H1 (cell line): ENCODE data around the gene PHKA2. TPM values are rescaled to one million over a fixed set of nuclear protein-coding genes. Genes with fewer than 3 reads are reported as not detected.

ENCODE experiments used
- CTCF ChIA-PET: fragments of 300-600 bp; sonication (Branson Sonifier 250); formaldehyde crosslinking; loops from one replicate; lab custom pipeline; 2021; ENCODE audit not compliant: partially characterized antibody; lab: Charles Lee
- POLR2A ChIA-PET: fragments of 300-600 bp; sonication (Branson Sonifier 250); formaldehyde crosslinking; loops from one replicate; lab custom pipeline; 2021; ENCODE audit warnings: inconsistent platforms; ENCODE audit not compliant: partially characterized antibody; lab: Charles Lee
- DNase-seq, 2 experiments: peaks; one replicate each; pipeline versions ENCODE4 v3.0.0 to v3.0.0-alpha.2; 2010 to 2022; ENCODE audit warnings: low spot score in 2 of 2, low read depth in 1 of 2, mixed read lengths in 1 of 2
- FAIRE-seq: peaks from 2 replicates; lab custom pipeline; 2011; peaks lifted over from hg19 to GRCh38; lab: Jason Lieb, UNC
- H2AFZ ChIP-seq: 2 replicates; pipeline ENCODE4 v1.8.1; 2012; ENCODE audit warnings: low read length, inconsistent platforms
- H2AK5ac ChIP-seq: 2 replicates; pipeline ENCODE4 v1.6.1; 2013; ENCODE audit warnings: low read depth, low read length
- H2BK120ac ChIP-seq: replicated peaks from 2 replicates; pipeline ENCODE3; 2013; ENCODE audit warnings: low read depth, low read length, inconsistent platforms
- H2BK12ac ChIP-seq: 2 replicates; pipeline ENCODE4 v1.6.1; 2013; ENCODE audit warnings: low read depth, low read length
- H2BK15ac ChIP-seq: 2 replicates; pipeline ENCODE4 v1.6.1; 2013; ENCODE audit warnings: low read length
- H2BK20ac ChIP-seq: 2 replicates; pipeline ENCODE4 v1.6.1; 2013; ENCODE audit warnings: low read length
- H2BK5ac ChIP-seq: 2 replicates; pipeline ENCODE4 v1.6.1; 2013; ENCODE audit warnings: low read depth, low read length
- H3K14ac ChIP-seq: 2 replicates; pipeline ENCODE4 v1.6.1; 2013; ENCODE audit warnings: inconsistent platforms; ENCODE audit not compliant: insufficient read length
- H3K18ac ChIP-seq: 2 replicates; pipeline ENCODE4 v1.6.1; 2013; ENCODE audit warnings: low read length; ENCODE audit errors: extremely low read depth
- H3K23ac ChIP-seq: 2 replicates; pipeline ENCODE4 v1.6.1; 2013; ENCODE audit warnings: inconsistent platforms; ENCODE audit not compliant: insufficient read length
- H3K23me2 ChIP-seq: 2 replicates; pipeline ENCODE4 v1.6.1; 2013; ENCODE audit warnings: low read depth, low read length
- H3K27ac ChIP-seq: 2 replicates; pipeline ENCODE4 v1.6.1; 2011; ENCODE audit warnings: low read depth, low read length, inconsistent platforms
- H3K27me3 ChIP-seq, 4 experiments: replicated peaks in 1 of 4; 1 replicate in 1 of 4; 2 replicates in 3 of 4; pipeline versions ENCODE4 v1.6.1 to v1.8.1; 2011 to 2013; ENCODE audit warnings: low read length in 3 of 4, mild to moderate bottlenecking in 3 of 4, inconsistent platforms in 2 of 4, mixed read lengths in 2 of 4, moderate library complexity in 1 of 4; ENCODE audit not compliant: control insufficient read depth in 3 of 4, insufficient read depth in 3 of 4; ENCODE audit errors: extremely low read depth in 1 of 4
- H3K36me3 ChIP-seq, 4 experiments: 2 replicates each; pipeline versions ENCODE4 v1.6.1 to v1.8.1; 2011 to 2013; ENCODE audit warnings: mild to moderate bottlenecking in 4 of 4, low read length in 3 of 4, moderate library complexity in 2 of 4, control low read depth in 1 of 4, inconsistent platforms in 1 of 4; ENCODE audit not compliant: insufficient read depth in 4 of 4, control insufficient read depth in 2 of 4
- H3K4ac ChIP-seq: replicated peaks from 2 replicates; pipeline ENCODE3; 2013; ENCODE audit warnings: low read length, low read depth, mixed read lengths, inconsistent platforms; ENCODE audit not compliant: insufficient read length
- H3K4me1 ChIP-seq, 4 experiments: replicated peaks in 1 of 4; 1 replicate in 1 of 4; 2 replicates in 3 of 4; pipeline versions ENCODE4 v1.6.1 to v1.8.1; 2011 to 2013; ENCODE audit warnings: low read length in 3 of 4, inconsistent platforms in 2 of 4, mixed read lengths in 1 of 4; ENCODE audit not compliant: insufficient read depth in 4 of 4, control insufficient read depth in 3 of 4
- H3K4me2 ChIP-seq, 2 experiments: 2 replicates each; pipeline versions ENCODE4 v1.6.1 to v1.8.1; 2011 to 2013; ENCODE audit warnings: low read depth in 2 of 2, low read length in 2 of 2, control low read depth in 1 of 2, inconsistent platforms in 1 of 2, mild to moderate bottlenecking in 1 of 2; ENCODE audit not compliant: insufficient read depth in 1 of 2
- H3K4me3 ChIP-seq, 4 experiments: fragments of 200-600, 300-600 bp in 1 of 4; sonication (generic), shearing (Covaris generic), sonication (Bioruptor Twin) in 1 of 4; 2 replicates each; pipeline versions ENCODE4 v1.5.1 to v1.8.1; 2011 to 2016; ENCODE audit warnings: low read length in 4 of 4, low read depth in 3 of 4, control low read depth in 2 of 4, inconsistent platforms in 2 of 4, mild to moderate bottlenecking in 2 of 4, mixed read lengths in 1 of 4, moderate library complexity in 1 of 4; ENCODE audit not compliant: insufficient read depth in 2 of 4; ENCODE audit errors: extremely low read depth in 1 of 4
- H3K56ac ChIP-seq: replicated peaks from 2 replicates; pipeline ENCODE3; 2013; ENCODE audit warnings: low read depth, mild to moderate bottlenecking, mixed read lengths, low read length, inconsistent platforms; ENCODE audit not compliant: insufficient read length
- H3K79me1 ChIP-seq: 2 replicates; pipeline ENCODE4 v1.6.1; 2013; ENCODE audit warnings: low read depth, low read length, control low read depth
- H3K79me2 ChIP-seq, 2 experiments: 2 replicates each; pipeline versions ENCODE4 v1.6.1 to v1.8.1; 2012 to 2013; ENCODE audit warnings: low read length in 2 of 2, mild to moderate bottlenecking in 2 of 2, inconsistent platforms in 1 of 2; ENCODE audit not compliant: insufficient read depth in 2 of 2, control insufficient read depth in 1 of 2
- H3K9ac ChIP-seq, 4 experiments: replicated peaks in 1 of 4; 1 replicate in 1 of 4; 2 replicates in 3 of 4; pipeline versions ENCODE4 v1.6.1 to v1.8.1; 2011 to 2013; ENCODE audit warnings: low read depth in 3 of 4, low read length in 3 of 4, control low read depth in 2 of 4, mild to moderate bottlenecking in 2 of 4, moderate library complexity in 2 of 4, inconsistent platforms in 1 of 4; ENCODE audit errors: extremely low read depth in 1 of 4
- H3K9me3 ChIP-seq, 2 experiments: 2 replicates each; pipeline versions ENCODE4 v1.6.1 to v1.8.1; 2012 to 2013; ENCODE audit warnings: mild to moderate bottlenecking in 2 of 2, moderate library complexity in 2 of 2, control low read depth in 1 of 2, inconsistent platforms in 1 of 2, low read depth in 1 of 2, low read length in 1 of 2, mixed read lengths in 1 of 2; ENCODE audit not compliant: insufficient read depth in 2 of 2
- H4K20me1 ChIP-seq, 2 experiments: replicated peaks in 1 of 2; 2 replicates each; pipeline versions ENCODE3 to v1.8.1; 2011 to 2013; ENCODE audit warnings: inconsistent platforms in 2 of 2, low read length in 2 of 2, mild to moderate bottlenecking in 1 of 2; ENCODE audit not compliant: insufficient read depth in 2 of 2, control insufficient read depth in 1 of 2
- H4K5ac ChIP-seq: 2 replicates; pipeline ENCODE4 v1.6.1; 2013; ENCODE audit warnings: low read length, low read depth, mixed read lengths, inconsistent platforms; ENCODE audit not compliant: insufficient read length
- H4K8ac ChIP-seq: 2 replicates; pipeline ENCODE4 v1.8.0; 2013; ENCODE audit warnings: mild to moderate bottlenecking, moderate library complexity, low read length, inconsistent platforms; ENCODE audit not compliant: insufficient read depth; ENCODE audit errors: extremely low read depth
- H4K91ac ChIP-seq: replicated peaks from 2 replicates; pipeline ENCODE3; 2013; ENCODE audit warnings: low read length, mixed read lengths, inconsistent platforms; ENCODE audit not compliant: insufficient read length
- CHD1 ChIP-seq: IDR thresholded peaks from 2 replicates; pipeline ENCODE4 v1.6.1; 2012; ENCODE audit warnings: low read depth, low read length, improper control_type of control experiment
- GABPA ChIP-seq: IDR thresholded peaks from 2 replicates; pipeline ENCODE4 v1.6.1; 2011; ENCODE audit warnings: mild to moderate bottlenecking, low read length, moderate library complexity, borderline replicate concordance; ENCODE audit not compliant: insufficient read depth
- HDAC6 ChIP-seq: IDR thresholded peaks from one replicate; pipeline ENCODE4 v1.7.1; 2012; ENCODE audit warnings: low read depth, mild to moderate bottlenecking, inconsistent platforms, low read length, moderate library complexity
- PHF8 ChIP-seq: fragments of 200-600 bp; sonication (generic); conservative IDR thresholded peaks from 2 replicates; pipeline ENCODE4 v1.7.1; 2012; ENCODE audit warnings: low read depth, mild to moderate bottlenecking, inconsistent platforms, low read length, moderate library complexity
- POLR2AphosphoS5 ChIP-seq: IDR thresholded peaks from 2 replicates; pipeline ENCODE4 v1.6.1; 2011; ENCODE audit warnings: low read depth, low read length
- RNF2 ChIP-seq: fragments of 200-900, 300-1000 bp; sonication (generic); IDR thresholded peaks from 2 replicates; pipeline ENCODE4 v1.7.1; 2016; ENCODE audit warnings: borderline replicate concordance, low read depth, mild to moderate bottlenecking, antibody characterized with exemption, low read length; ENCODE audit not compliant: poor library complexity, severe bottlenecking; ENCODE audit errors: missing control alignments
- SAP30 ChIP-seq: fragments of 300-600 bp; sonication (generic); IDR thresholded peaks from 2 replicates; pipeline ENCODE4 v1.7.1; 2012; ENCODE audit warnings: low read length, moderate library complexity, mild to moderate bottlenecking, inconsistent platforms; ENCODE audit not compliant: insufficient read depth, insufficient replicate concordance
- TBP ChIP-seq: IDR thresholded peaks from 2 replicates; pipeline ENCODE4 v1.6.1; 2011; ENCODE audit warnings: low read depth, low read length, improper control_type of control experiment
- WGBS, 2 experiments: shearing (Covaris generic) in 1 of 2; methylation state at CpG; one replicate each; pipeline versions ENCODE4 v1.1.6 to v1.1.7; 2013 to 2015; ENCODE audit warnings: low lambda C conversion rate in 2 of 2, mixed read lengths in 2 of 2, inconsistent platforms in 1 of 2, low coverage in 1 of 2, missing lambda C conversion rate in 1 of 2; ENCODE audit not compliant: insufficient replicate concordance in 2 of 2, insufficient coverage in 1 of 2, insufficient read length in 1 of 2; ENCODE audit errors: extremely low coverage in 1 of 2, missing lambda C conversion rate in 1 of 2; 5-methylcytosine and 5-hydroxymethylcytosine counted together
- polyA plus RNA-seq, 7 experiments: library from polyadenylated mRNA; depleted of rRNA in 3 of 7; stranded (reverse) in 5 of 7; unstranded in 2 of 7; fragments of >200 nt in 5 of 7; fragments of 200-250 nt in 2 of 7; gene quantifications; 1 replicate in 5 of 7; 2 replicates in 1 of 7; 4 replicates in 1 of 7; pipeline versions ENCODE4 v1.2.1 to v1.2.3, GENCODE V29; 2011 to 2013; ENCODE audit warnings: missing spikeins in 2 of 7, mixed read lengths in 2 of 7
- total RNA-seq: library from RNA; stranded (reverse); fragmentation: NEBNext Ultra II Directional; extraction: Animal tissue kit (Norgen Biotek cat#: 25700); gene quantifications from 2 replicates; pipeline ENCODE4 v1.2.1, GENCODE V29; 2021

The PHKA2 gene
- total and polyA plus RNA-seq, 2 of the 8 experiments (the other 6 are each of a cell fraction or from before 2014, with no cell fraction given): 28.1 to 35.8 TPM

GRCh38 chrX:18888281-18888680 is 95.6 kb downstream of the PHKA2 start:
- Histone ChIP-seq H3K4me1 (peaks cover 0 to 8% (median 2%) of the 10 kb centered on the region in 4 experiments; a peak in 2 of 7 replicates), H3K14ac (no peak overlapping the region), H3K27ac (no peak overlapping the region), H3K23me2 (peaks cover 10% of the 10 kb centered on the region; the same call in 1 of the 2 replicates), H2BK20ac (no peak overlapping the region), H2BK5ac (no peak overlapping the region), H4K8ac (no peak overlapping the region), H3K9me3 (no peaks in the 10 kb centered on the region), H2BK120ac (no peak overlapping the region), H3K4me3 (no peak overlapping the region), H2AK5ac (no peak overlapping the region), H3K9ac (no peak overlapping the region), H4K5ac (no peak overlapping the region), H3K4me2 (no peak overlapping the region), H3K36me3 (no peaks in the 10 kb centered on the region; a peak in 1 of 8 replicates), H3K23ac (no peak overlapping the region), H3K4ac (no peak overlapping the region), H3K18ac (no peak overlapping the region), H2AFZ (no peak overlapping the region), H3K79me2 (no peaks in the 10 kb centered on the region), H2BK15ac (no peak overlapping the region), H3K27me3 (no peaks in the 10 kb centered on the region; a peak in 1 of 7 replicates), H3K79me1 (no peaks in the 10 kb centered on the region), H4K20me1 (no peaks in the 10 kb centered on the region), H3K56ac (no peak overlapping the region), H4K91ac (no peak overlapping the region), H2BK12ac (no peak overlapping the region)
- no peak for TF ChIP-seq PHF8
- TF ChIP-seq HDAC6: no peak
- TF ChIP-seq CHD1: no peak
- TF ChIP-seq SAP30: no peak
- TF ChIP-seq POLR2AphosphoS5: no peak
- TF ChIP-seq RNF2: no peak
- no peak for TF ChIP-seq GABPA
- TF ChIP-seq TBP: no peak
- 100% methylated on average over 1 of the region's 4 CpGs; no CpG with 5 or more reads in 1 of the 2 experiments for WGBS, 2 experiments
- no peak for FAIRE-seq
- CTCF ChIA-PET: interaction anchor here (0.7 to 1.6 kb wide), 4 partner anchors 10 to 478 kb away, joined by 3 to 6 read pairs (median 3); no protein-coding TSS in a partner anchor
- DNase-seq: no peak
- POLR2A ChIA-PET: no interaction called here
